Measurements from ENCODE around the gene MAP3K7.

Gene MAP3K7

GRCh38 chr6:90586836-90587638 lies at the start of gene MAP3K7:
TSS of gene MAP3K7 (minus strand) at chr6:90587072. CDS start at chr6:90586883, 189 bp downstream.
- Histone ChIP-seq H3K27ac (ENCODE audit: low read depth, low read length) (peak within 1 kb of the TSS; percentile 99), H3K9me3 (ENCODE audit: low read length) (no peaks in the 10 kb centered on the region)

GRCh38 chr6:90631046-90631445 lies 44.2 kb upstream of the MAP3K7 start:
- no peaks in the 10 kb centered on the region for H3K36me3 ChIP-seq (ENCODE audit: insufficient read depth, low read length)
- no peak overlapping the region for H3K4me3 ChIP-seq (ENCODE audit: low read depth in 1 of 2, low read length in 2 of 2)
- H3K4me1 ChIP-seq (ENCODE audit: insufficient read depth, low read length) = no peaks in the 10 kb centered on the region
- no peaks in the 10 kb centered on the region for H3K27me3 ChIP-seq (ENCODE audit: control insufficient read depth in 1 of 2, insufficient read depth in 2 of 2, low read length in 2 of 2)
- H3K9ac ChIP-seq (ENCODE audit: low read length) = no peak overlapping the region
- no peak overlapping the region for H3K27ac ChIP-seq (ENCODE audit: low read depth, low read length)
- H3K9me3 ChIP-seq (ENCODE audit: low read length) = no peaks in the 10 kb centered on the region

More at GRCh38 chr6:90586836-90587638, at the start of gene MAP3K7:
- peak within 1 kb of the TSS; percentile 63 to 77 for H3K4me3 ChIP-seq (ENCODE audit: low read depth in 1 of 2, low read length in 2 of 2)
- H3K36me3 ChIP-seq (ENCODE audit: insufficient read depth, low read length) = no peaks in the 10 kb centered on the region
- no peaks in the 10 kb centered on the region for H3K27me3 ChIP-seq (ENCODE audit: control insufficient read depth in 1 of 2, insufficient read depth in 2 of 2, low read length in 2 of 2)
- H3K9ac ChIP-seq (ENCODE audit: low read length) = peak within 1 kb of the TSS; percentile 60
- H3K4me1 ChIP-seq (ENCODE audit: insufficient read depth, low read length) = peaks cover 20% of the 10 kb centered on the region

DNA sequence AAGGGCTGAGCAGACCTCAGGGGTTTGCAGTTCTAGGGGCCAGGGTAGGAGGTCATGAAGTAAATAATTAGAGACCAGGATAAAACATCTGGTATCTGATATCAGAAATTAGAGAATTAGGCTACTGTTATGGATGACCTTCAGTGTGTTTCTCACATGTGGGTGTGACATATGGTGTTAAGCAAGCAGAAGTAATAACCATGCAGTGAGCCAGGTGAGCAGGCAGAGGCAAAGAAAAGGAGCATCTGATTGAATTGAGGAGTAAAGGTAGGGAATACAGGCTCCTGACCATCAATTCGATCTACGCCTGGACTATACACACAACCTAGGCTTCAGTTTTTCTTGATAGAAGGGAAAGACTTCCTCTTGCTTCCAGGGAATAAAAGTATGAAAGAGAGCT lies 34.7 kb upstream of the MAP3K7 start:
- Histone ChIP-seq H3K27ac (ENCODE audit: low read depth, low read length) (no peak overlapping the region), H3K4me3 (ENCODE audit: low read depth in 1 of 2, low read length in 2 of 2) (no peak overlapping the region), H3K9ac (ENCODE audit: low read length) (no peak overlapping the region), H3K36me3 (ENCODE audit: insufficient read depth, low read length) (no peaks in the 10 kb centered on the region), H3K4me1 (ENCODE audit: insufficient read depth, low read length) (no peaks in the 10 kb centered on the region), H3K27me3 (ENCODE audit: control insufficient read depth in 1 of 2, insufficient read depth in 2 of 2, low read length in 2 of 2) (no peaks in the 10 kb centered on the region), H3K9me3 (ENCODE audit: low read length) (no peaks in the 10 kb centered on the region)

GRCh38 chr6:90619221-90619620 lies 32.3 kb upstream of the MAP3K7 start:
- Histone ChIP-seq H3K9ac (ENCODE audit: low read length) (no peak overlapping the region), H3K9me3 (ENCODE audit: low read length) (no peaks in the 10 kb centered on the region), H3K36me3 (ENCODE audit: insufficient read depth, low read length) (no peaks in the 10 kb centered on the region), H3K27me3 (ENCODE audit: control insufficient read depth in 1 of 2, insufficient read depth in 2 of 2, low read length in 2 of 2) (no peaks in the 10 kb centered on the region), H3K4me1 (ENCODE audit: insufficient read depth, low read length) (no peaks in the 10 kb centered on the region), H3K27ac (ENCODE audit: low read depth, low read length) (no peak overlapping the region), H3K4me3 (ENCODE audit: low read depth in 1 of 2, low read length in 2 of 2) (no peak overlapping the region)

DNA sequence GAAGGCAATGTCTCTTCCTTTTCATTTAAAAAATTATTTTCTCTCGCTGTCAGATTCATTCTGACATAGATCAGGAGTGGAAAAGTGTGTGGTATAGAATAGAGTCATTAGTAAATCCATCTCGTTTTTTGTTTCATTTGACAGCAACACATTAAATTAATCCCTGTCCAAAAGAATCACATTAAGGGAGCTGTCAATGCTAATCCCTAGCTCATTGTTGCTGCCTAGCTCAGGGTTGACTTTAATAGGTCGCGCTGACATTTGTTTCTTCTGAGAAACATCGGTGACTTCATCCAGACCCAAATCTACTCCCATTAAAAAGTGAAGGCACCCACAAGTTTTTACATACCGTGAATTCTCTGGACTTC lies 25.4 kb upstream of the MAP3K7 start:
- Histone ChIP-seq H3K9ac (ENCODE audit: low read length) (no peak overlapping the region), H3K4me1 (ENCODE audit: insufficient read depth, low read length) (peaks cover 6% of the 10 kb centered on the region), H3K36me3 (ENCODE audit: insufficient read depth, low read length) (no peaks in the 10 kb centered on the region), H3K4me3 (ENCODE audit: low read depth in 1 of 2, low read length in 2 of 2) (no peak overlapping the region), H3K27ac (ENCODE audit: low read depth, low read length) (no peak overlapping the region), H3K27me3 (ENCODE audit: control insufficient read depth in 1 of 2, insufficient read depth in 2 of 2, low read length in 2 of 2) (no peaks in the 10 kb centered on the region), H3K9me3 (ENCODE audit: low read length) (no peaks in the 10 kb centered on the region)

- Histone ChIP-seq H3K4me1 (ENCODE audit: insufficient read depth, low read length) (peaks cover 6% of the 10 kb centered on the region), H3K27ac (ENCODE audit: low read depth, low read length) (peak overlapping the region; percentile 56), H3K9ac (ENCODE audit: low read length) (no peak overlapping the region), H3K27me3 (ENCODE audit: control insufficient read depth in 1 of 2, insufficient read depth in 2 of 2, low read length in 2 of 2) (no peaks in the 10 kb centered on the region), H3K36me3 (ENCODE audit: insufficient read depth, low read length) (no peaks in the 10 kb centered on the region), H3K9me3 (ENCODE audit: low read length) (no peaks in the 10 kb centered on the region), H3K4me3 (ENCODE audit: low read depth in 1 of 2, low read length in 2 of 2) (peak overlapping the region; percentile 38 to 72)
Measured at GRCh38 chr6:90611543-90612312, 24.9 kb upstream of the MAP3K7 start.

DNA sequence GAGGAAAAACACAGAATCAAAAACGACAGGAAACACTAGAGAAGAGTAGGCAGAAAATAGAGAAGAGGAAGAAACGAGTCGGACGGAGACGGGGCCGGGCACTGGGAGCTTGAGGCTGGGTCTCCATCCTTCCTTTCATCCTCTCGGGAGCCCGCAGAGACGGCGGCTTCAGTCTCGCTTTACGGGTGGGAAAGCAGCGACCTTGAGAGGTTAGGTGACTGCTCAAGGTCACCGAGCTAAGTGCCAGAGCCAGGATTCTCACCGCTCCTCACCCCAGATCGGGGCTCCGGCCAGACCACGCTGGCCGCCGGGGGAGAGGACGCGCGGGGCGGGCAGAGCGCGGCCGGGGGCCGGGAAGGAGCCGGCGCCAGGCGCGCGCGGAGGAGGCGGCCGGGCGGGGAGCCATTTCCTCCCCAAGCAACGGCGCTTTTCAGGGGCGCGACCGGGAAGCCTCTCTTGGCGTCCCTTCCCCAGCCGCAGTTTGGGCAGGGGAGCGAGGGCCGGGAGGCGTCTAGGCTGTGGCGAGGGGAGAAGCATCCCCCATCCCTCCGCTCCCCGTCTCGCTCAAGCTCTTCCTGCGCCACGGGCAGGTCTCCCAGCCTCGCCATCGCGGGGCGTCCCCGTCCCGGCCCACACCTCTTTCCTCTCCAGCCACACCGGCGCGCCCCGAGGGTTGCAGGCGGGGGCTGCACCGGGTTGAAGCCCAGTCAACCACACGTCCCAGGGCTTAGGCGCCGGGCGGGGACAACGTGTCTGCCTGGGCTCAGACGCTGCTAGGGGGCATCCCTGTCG lies 24.1 kb upstream of the MAP3K7 start:
- peak overlapping the region; percentile 56 for H3K27ac ChIP-seq (ENCODE audit: low read depth, low read length)
- no peaks in the 10 kb centered on the region for H3K36me3 ChIP-seq (ENCODE audit: insufficient read depth, low read length)
- no peaks in the 10 kb centered on the region for H3K9me3 ChIP-seq (ENCODE audit: low read length)
- H3K4me1 ChIP-seq (ENCODE audit: insufficient read depth, low read length) = peaks cover 6% of the 10 kb centered on the region
- peak overlapping the region; percentile 38 to 72 for H3K4me3 ChIP-seq (ENCODE audit: low read depth in 1 of 2, low read length in 2 of 2)
- H3K9ac ChIP-seq (ENCODE audit: low read length) = peak overlapping the region; percentile 35
- H3K27me3 ChIP-seq (ENCODE audit: control insufficient read depth in 1 of 2, insufficient read depth in 2 of 2, low read length in 2 of 2) = no peaks in the 10 kb centered on the region

DNA sequence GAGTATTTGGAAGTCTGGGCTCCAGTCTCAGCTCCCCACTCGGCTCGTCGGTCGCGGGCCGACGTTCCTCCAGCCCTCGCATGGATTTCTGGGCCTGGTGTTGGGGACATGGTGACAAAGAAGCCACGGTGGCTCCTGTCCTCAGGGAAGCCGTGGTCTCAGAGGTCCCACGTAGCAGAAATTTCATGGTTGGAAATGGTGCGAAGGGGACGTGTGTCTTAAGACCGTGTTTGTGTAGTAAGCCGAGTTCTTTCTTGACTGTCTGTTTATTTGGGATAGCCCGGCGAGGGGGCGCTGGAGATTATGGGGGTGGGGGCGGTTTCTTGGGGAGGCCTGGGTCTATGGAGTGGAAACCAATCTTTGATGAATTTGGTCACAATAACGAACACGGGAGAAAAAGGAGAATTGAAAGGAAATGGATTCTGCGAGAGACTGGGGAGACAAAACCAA lies 23.5 kb upstream of the MAP3K7 start:
- Histone ChIP-seq H3K4me1 (ENCODE audit: insufficient read depth, low read length) (peaks cover 6% of the 10 kb centered on the region), H3K36me3 (ENCODE audit: insufficient read depth, low read length) (no peaks in the 10 kb centered on the region), H3K9ac (ENCODE audit: low read length) (peak overlapping the region; percentile 35), H3K4me3 (ENCODE audit: low read depth in 1 of 2, low read length in 2 of 2) (peak overlapping the region; percentile 38 to 72), H3K27me3 (ENCODE audit: control insufficient read depth in 1 of 2, insufficient read depth in 2 of 2, low read length in 2 of 2) (no peaks in the 10 kb centered on the region), H3K27ac (ENCODE audit: low read depth, low read length) (no peak overlapping the region), H3K9me3 (ENCODE audit: low read length) (no peaks in the 10 kb centered on the region)

DNA sequence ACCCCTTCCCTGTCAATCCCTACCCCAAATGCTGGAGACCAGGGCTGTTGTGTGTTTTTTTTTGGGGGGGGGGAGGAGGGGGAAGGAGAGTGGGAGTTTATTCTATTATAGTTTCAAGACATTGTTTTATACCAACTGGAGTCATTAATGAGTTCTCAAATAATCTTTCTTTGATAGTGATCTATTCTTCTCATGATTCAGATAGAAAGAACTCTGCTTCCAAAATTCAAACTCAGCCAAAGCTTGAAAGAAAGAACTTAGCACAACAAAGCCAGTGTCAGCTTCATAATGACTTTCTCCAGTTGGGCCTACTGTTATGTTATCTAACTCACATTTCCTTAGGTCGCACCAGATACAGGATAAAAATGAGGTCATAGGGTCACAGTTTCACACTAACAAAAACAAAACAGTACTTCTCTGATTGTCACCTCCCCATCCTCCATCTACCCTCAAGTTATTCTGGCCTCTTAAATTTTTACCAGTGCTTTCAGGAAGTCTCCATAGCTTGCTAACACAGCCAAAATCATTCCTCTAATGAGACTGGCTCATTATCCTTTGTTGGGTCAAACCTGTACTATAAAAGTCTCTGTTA lies 19.0 kb upstream of the MAP3K7 start:
- H3K4me3 ChIP-seq (ENCODE audit: low read depth in 1 of 2, low read length in 2 of 2) = no peak overlapping the region
- no peaks in the 10 kb centered on the region for H3K27me3 ChIP-seq (ENCODE audit: control insufficient read depth in 1 of 2, insufficient read depth in 2 of 2, low read length in 2 of 2)
- no peaks in the 10 kb centered on the region for H3K9me3 ChIP-seq (ENCODE audit: low read length)
- no peaks in the 10 kb centered on the region for H3K36me3 ChIP-seq (ENCODE audit: insufficient read depth, low read length)
- H3K4me1 ChIP-seq (ENCODE audit: insufficient read depth, low read length) = no peaks in the 10 kb centered on the region
- no peak overlapping the region for H3K27ac ChIP-seq (ENCODE audit: low read depth, low read length)
- H3K9ac ChIP-seq (ENCODE audit: low read length) = no peak overlapping the region

DNA sequence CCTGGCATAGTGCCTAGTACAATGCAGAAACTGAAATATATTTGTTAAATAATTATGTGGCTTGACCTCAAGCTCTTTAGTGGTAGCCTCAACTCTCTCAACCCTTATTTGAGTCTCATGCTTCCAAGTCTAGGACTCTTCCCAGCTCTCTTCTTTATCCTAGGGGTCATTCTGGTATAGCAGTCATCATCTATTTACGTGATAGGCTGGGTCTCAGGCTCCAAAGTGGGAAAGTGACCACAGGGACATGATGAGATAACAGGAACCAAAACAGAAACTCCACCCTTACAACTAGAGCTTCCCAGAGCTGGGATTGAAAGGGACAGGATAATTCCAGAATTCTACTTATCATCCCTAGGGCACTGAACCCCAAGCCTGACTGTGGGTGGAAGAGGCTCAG lies 17.7 kb upstream of the MAP3K7 start:
- no peaks in the 10 kb centered on the region for H3K36me3 ChIP-seq (ENCODE audit: insufficient read depth, low read length)
- H3K4me1 ChIP-seq (ENCODE audit: insufficient read depth, low read length) = no peaks in the 10 kb centered on the region
- no peak overlapping the region for H3K9ac ChIP-seq (ENCODE audit: low read length)
- no peak overlapping the region for H3K27ac ChIP-seq (ENCODE audit: low read depth, low read length)
- no peak overlapping the region for H3K4me3 ChIP-seq (ENCODE audit: low read depth in 1 of 2, low read length in 2 of 2)
- H3K9me3 ChIP-seq (ENCODE audit: low read length) = no peaks in the 10 kb centered on the region
- H3K27me3 ChIP-seq (ENCODE audit: control insufficient read depth in 1 of 2, insufficient read depth in 2 of 2, low read length in 2 of 2) = no peaks in the 10 kb centered on the region

DNA sequence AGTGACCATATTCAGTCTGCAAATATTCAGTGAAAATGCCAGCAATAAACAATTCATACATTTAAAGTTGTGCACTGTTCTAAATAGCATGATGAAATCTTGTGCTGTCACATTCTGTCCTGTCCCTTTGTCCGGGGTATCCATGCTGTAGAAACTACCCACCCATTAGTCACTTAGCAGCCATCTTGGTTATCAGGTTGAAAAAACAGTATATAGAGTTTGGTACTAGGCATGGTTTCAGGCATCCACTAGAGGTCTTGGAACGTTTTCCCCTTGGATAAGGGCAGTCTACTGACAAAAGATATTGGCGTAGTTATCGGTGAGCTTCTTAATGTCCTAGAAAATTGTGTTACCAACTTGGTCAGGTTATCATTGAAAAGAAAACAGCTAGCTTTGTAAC lies 12.3 kb upstream of the MAP3K7 start:
- no peak overlapping the region for H3K4me3 ChIP-seq (ENCODE audit: low read depth in 1 of 2, low read length in 2 of 2)
- no peaks in the 10 kb centered on the region for H3K36me3 ChIP-seq (ENCODE audit: insufficient read depth, low read length)
- H3K9ac ChIP-seq (ENCODE audit: low read length) = no peak overlapping the region
- no peaks in the 10 kb centered on the region for H3K4me1 ChIP-seq (ENCODE audit: insufficient read depth, low read length)
- no peak overlapping the region for H3K27ac ChIP-seq (ENCODE audit: low read depth, low read length)
- H3K9me3 ChIP-seq (ENCODE audit: low read length) = no peaks in the 10 kb centered on the region
- no peaks in the 10 kb centered on the region for H3K27me3 ChIP-seq (ENCODE audit: control insufficient read depth in 1 of 2, insufficient read depth in 2 of 2, low read length in 2 of 2)

Data from muscle layer of colon (tissue), 2 donors.